IMR-90 (cell line): ENCODE results near the gene ERC2.

Experiments
- CTCF ChIP-seq: conservative IDR thresholded peaks from 2 replicates; pipeline ENCODE4 v1.5.1; 2012; ENCODE audit warnings: mild to moderate bottlenecking, low read depth, low read length, improper control_type of control experiment
- ELK1 ChIP-seq: fragments of 150-350 bp; IDR thresholded peaks from 2 replicates; pipeline ENCODE4 v1.6.1; 2016; ENCODE audit warnings: low read depth, mild to moderate bottlenecking, low read length, moderate library complexity, borderline replicate concordance
- MAZ ChIP-seq: IDR thresholded peaks from 2 replicates; pipeline ENCODE4 v1.6.1; 2012; ENCODE audit warnings: low read depth, mild to moderate bottlenecking, low read length, improper control_type of control experiment, moderate library complexity, borderline replicate concordance
- MXI1 ChIP-seq: IDR thresholded peaks from 2 replicates; pipeline ENCODE4 v1.6.1; 2012; ENCODE audit warnings: low read depth, mild to moderate bottlenecking, low read length, moderate library complexity, borderline replicate concordance
- POLR2A ChIP-seq: IDR thresholded peaks from 2 replicates; pipeline ENCODE4 v1.6.1; 2012; ENCODE audit warnings: mild to moderate bottlenecking, low read depth, low read length
- RAD21 ChIP-seq: IDR thresholded peaks from 2 replicates; pipeline ENCODE4 v1.6.1; 2012; ENCODE audit warnings: low read length, improper control_type of control experiment
- RCOR1 ChIP-seq: IDR thresholded peaks from 2 replicates; pipeline ENCODE4 v1.6.1; 2012; ENCODE audit warnings: mild to moderate bottlenecking, low read length, improper control_type of control experiment; ENCODE audit not compliant: insufficient replicate concordance
- RFX5 ChIP-seq: IDR thresholded peaks from 2 replicates; pipeline ENCODE4 v1.8.0; 2012; ENCODE audit warnings: low read depth, mild to moderate bottlenecking, low read length, moderate library complexity
- SMC3 ChIP-seq: fragments of 150-350 bp; IDR thresholded peaks from 2 replicates; pipeline ENCODE4 v1.6.1; 2016; ENCODE audit warnings: low read depth, mild to moderate bottlenecking, antibody characterized with exemption, low read length, moderate library complexity
- USF2 ChIP-seq: fragments of 150-350 bp; IDR thresholded peaks from 2 replicates; pipeline ENCODE4 v1.6.1; 2017; ENCODE audit warnings: mild to moderate bottlenecking, antibody characterized with exemption, low read length, low read depth

GRCh38 chr3:56375654-56376053 lies 92.6 kb downstream of the ERC2 start:
- no peak for TF ChIP-seq CTCF
- TF ChIP-seq MAZ: no peak
- TF ChIP-seq RFX5: no peak
- TF ChIP-seq POLR2A: no peak
- TF ChIP-seq RAD21: no peak
- TF ChIP-seq USF2: no peak
- no peak for TF ChIP-seq ELK1
- no peak for TF ChIP-seq RCOR1
- TF ChIP-seq SMC3: no peak
- no peak for TF ChIP-seq MXI1
